A673 (cell line): ENCODE results near the gene BATF3. TPM values are rescaled to one million over a fixed set of nuclear protein-coding genes. Genes with fewer than 3 reads are reported as not detected.
A peak's percentile ranks its signal among the peaks of the same experiment; 100 is the strongest.

Source experiments
- Bru-seq: library from RNA; stranded (reverse); fragments of 400-500 nt; gene quantifications from one replicate; lab custom pipeline; 2021; lab: Mats Ljungman, UMichigan
- BruChase-seq, 2 experiments: library from RNA; stranded (reverse); fragments of 400-500 nt; gene quantifications; one replicate each; lab custom pipeline; 2021; lab: Mats Ljungman, UMichigan
- BruUV-seq: library from RNA; stranded (reverse); fragments of 400-500 nt; replicated peaks from 2 replicates; lab custom pipeline; 2021; lab: Mats Ljungman, UMichigan
- CTCF ChIA-PET: fragments of 300-600 bp; sonication (Branson Sonifier 250); formaldehyde crosslinking; loops from one replicate; lab custom pipeline; 2022; ENCODE audit warnings: antibody characterized with exemption; lab: Charles Lee
- POLR2A ChIA-PET: fragments of 300-600 bp; sonication (Branson Sonifier 250); formaldehyde crosslinking; loops from one replicate; lab custom pipeline; 2022; ENCODE audit warnings: antibody characterized with exemption; ENCODE audit not compliant: low non-redundant PET; lab: Charles Lee
- DNase-seq: peaks from one replicate; pipeline ENCODE4 v3.0.0-alpha.2; 2015; ENCODE audit warnings: low spot score
- H3K27ac ChIP-seq: fragments of 200-600 bp; sonication (generic); 2 replicates; pipeline ENCODE4 v1.5.1; 2016; ENCODE audit warnings: mixed run types, low read depth, mild to moderate bottlenecking, mixed read lengths, antibody characterized with exemption, low read length; ENCODE audit not compliant: poor library complexity, severe bottlenecking
- H3K27me3 ChIP-seq: fragments of 200-600 bp; sonication (generic); replicated peaks from 2 replicates; pipeline ENCODE4 v1.6.1; 2017; ENCODE audit warnings: mixed run types, low read depth, mild to moderate bottlenecking, mixed read lengths, antibody characterized with exemption, low read length; ENCODE audit not compliant: insufficient read depth, poor library complexity
- H3K36me3 ChIP-seq: fragments of 200-600 bp; sonication (generic); 2 replicates; pipeline ENCODE4 v1.6.1; 2016; ENCODE audit warnings: mixed run types, mild to moderate bottlenecking, mixed read lengths, antibody characterized with exemption, low read length; ENCODE audit not compliant: insufficient read depth, poor library complexity, severe bottlenecking
- H3K4me1 ChIP-seq: fragments of 200-600 bp; sonication (generic); 2 replicates; pipeline ENCODE4 v1.6.1; 2017; ENCODE audit warnings: mixed run types, mild to moderate bottlenecking, mixed read lengths, antibody characterized with exemption, low read length; ENCODE audit not compliant: insufficient read depth, poor library complexity, severe bottlenecking
- H3K4me3 ChIP-seq: fragments of 200-600 bp; sonication (generic); 2 replicates; pipeline ENCODE4 v1.5.1; 2016; ENCODE audit warnings: low read depth, mixed run types, mild to moderate bottlenecking, mixed read lengths, low read length; ENCODE audit not compliant: poor library complexity, severe bottlenecking
- H3K9me3 ChIP-seq: fragments of 200-600 bp; sonication (generic); 2 replicates; pipeline ENCODE4 v1.6.1; 2016; ENCODE audit warnings: mixed run types, low read depth, mild to moderate bottlenecking, mixed read lengths, antibody characterized with exemption, low read length; ENCODE audit not compliant: poor library complexity, severe bottlenecking
- EZH2 ChIP-seq: fragments of 200-600 bp; sonication (generic); IDR thresholded peaks from 2 replicates; pipeline ENCODE4 v1.6.1; 2017; ENCODE audit warnings: borderline replicate concordance, low read depth, mild to moderate bottlenecking, mixed read lengths, antibody characterized with exemption, low read length; ENCODE audit not compliant: poor library complexity, severe bottlenecking
- intact Hi-C: fragments of 100-400 bp; cut with micrococcal nuclease; formaldehyde crosslinking; loops from one replicate; pipeline ENCODE4 v1.10.0; 2022; ENCODE audit not compliant: unreplicated experiment
- long read RNA-seq: library from polyadenylated mRNA; stranded (forward); transcript quantifications from one replicate; pipeline ENCODE4 v2.0.0, GENCODE V29; 2022
- total RNA-seq: library from RNA; stranded (reverse); gene quantifications from 2 replicates; pipeline ENCODE4 v1.2.3, GENCODE V29; 2021
- TF ChIP-seq, protein P1 (sequence below): fragments of 300-800, 200-600 bp; sonication (generic); conservative IDR thresholded peaks from 2 replicates; pipeline ENCODE4 v1.5.1; 2017; ENCODE audit warnings: low read depth, mild to moderate bottlenecking, antibody characterized with exemption, low read length, moderate library complexity, mixed read lengths

The BATF3 gene, protein sequence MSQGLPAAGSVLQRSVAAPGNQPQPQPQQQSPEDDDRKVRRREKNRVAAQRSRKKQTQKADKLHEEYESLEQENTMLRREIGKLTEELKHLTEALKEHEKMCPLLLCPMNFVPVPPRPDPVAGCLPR
- 4.1 and 6.9 TPM in 2 replicates for total RNA-seq
- percentile 38 among the genes with signal in this experiment for Bru-seq, nascent RNA
- percentile 46 among the genes with signal in this experiment for BruChase-seq, experiment 1, labeled RNA remaining after a 2-hour chase
- BruChase-seq, experiment 2, labeled RNA remaining after a 6-hour chase, result percentile 42 among the genes with signal in this experiment
- long read RNA-seq, partial matches to known transcripts, result 0 of 3 reads
- long read RNA-seq, other reads (novel, unspliced or antisense), result 0 of 3 reads

- POLR2A ChIA-PET, result no interaction called here
- CTCF ChIA-PET, result interaction anchor here (0.6 to 1.0 kb wide), 2 partner anchors 9 to 35 kb away, joined by 3 to 4 read pairs; no protein-coding TSS in a partner anchor
- H3K27me3 ChIP-seq, result peaks cover 28% of the 10 kb centered on the region
Measured at GRCh38 chr1:212699625-212700222, at the start of gene BATF3. TSS of gene BATF3 (minus strand) at chr1:212699840. CDS start at chr1:212699762, 78 bp downstream.

GRCh38 chr1:212746546-212746945 lies 46.9 kb upstream of the BATF3 start:
- CTCF ChIA-PET, result no interaction called here
- TF ChIP-seq, protein P1, sequence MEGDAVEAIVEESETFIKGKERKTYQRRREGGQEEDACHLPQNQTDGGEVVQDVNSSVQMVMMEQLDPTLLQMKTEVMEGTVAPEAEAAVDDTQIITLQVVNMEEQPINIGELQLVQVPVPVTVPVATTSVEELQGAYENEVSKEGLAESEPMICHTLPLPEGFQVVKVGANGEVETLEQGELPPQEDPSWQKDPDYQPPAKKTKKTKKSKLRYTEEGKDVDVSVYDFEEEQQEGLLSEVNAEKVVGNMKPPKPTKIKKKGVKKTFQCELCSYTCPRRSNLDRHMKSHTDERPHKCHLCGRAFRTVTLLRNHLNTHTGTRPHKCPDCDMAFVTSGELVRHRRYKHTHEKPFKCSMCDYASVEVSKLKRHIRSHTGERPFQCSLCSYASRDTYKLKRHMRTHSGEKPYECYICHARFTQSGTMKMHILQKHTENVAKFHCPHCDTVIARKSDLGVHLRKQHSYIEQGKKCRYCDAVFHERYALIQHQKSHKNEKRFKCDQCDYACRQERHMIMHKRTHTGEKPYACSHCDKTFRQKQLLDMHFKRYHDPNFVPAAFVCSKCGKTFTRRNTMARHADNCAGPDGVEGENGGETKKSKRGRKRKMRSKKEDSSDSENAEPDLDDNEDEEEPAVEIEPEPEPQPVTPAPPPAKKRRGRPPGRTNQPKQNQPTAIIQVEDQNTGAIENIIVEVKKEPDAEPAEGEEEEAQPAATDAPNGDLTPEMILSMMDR, result no peak
- no peak for TF ChIP-seq EZH2

More at GRCh38 chr1:212699625-212700222, at the start of gene BATF3:
- intact Hi-C loops, result no loop called here
- Histone ChIP-seq H3K9me3 (no peaks in the 10 kb centered on the region), H3K4me1 (peaks cover 18% of the 10 kb centered on the region), H3K36me3 (no peaks in the 10 kb centered on the region), H3K4me3 (peak within 1 kb of the TSS; percentile 49), H3K27ac (no peak within 1 kb of the TSS)
- DNase-seq, result peak; percentile 65
- no TSS peak for BruUV-seq
- TF ChIP-seq, protein P1, result no peak
- no peak for TF ChIP-seq EZH2

DNA sequence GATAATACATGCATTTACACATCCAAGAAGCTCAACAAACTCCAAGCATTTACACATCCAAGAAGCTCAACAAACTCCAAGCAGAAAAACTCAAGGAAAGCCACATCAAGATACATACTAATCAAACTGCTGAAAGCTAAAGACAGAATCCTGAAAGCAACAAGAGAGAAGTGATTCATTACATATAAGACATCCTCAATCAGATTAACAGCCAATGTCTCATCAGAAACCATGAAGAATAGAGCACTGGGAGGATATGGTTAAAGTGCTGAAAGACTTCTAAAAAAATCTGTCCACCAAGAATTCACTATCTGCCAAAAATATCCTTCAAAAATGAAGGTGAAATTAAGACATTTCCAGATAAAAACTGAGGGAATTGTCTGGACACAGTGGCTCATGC lies 45.7 kb upstream of the BATF3 start:
- peaks cover 4% of the 10 kb centered on the region for H3K4me1 ChIP-seq
- no peak for TF ChIP-seq EZH2
- TF ChIP-seq, protein P1, result no peak
- intact Hi-C loops, result no loop called here
- no peak for DNase-seq
- H3K9me3 ChIP-seq, result no peaks in the 10 kb centered on the region
- no peak overlapping the region for H3K27ac ChIP-seq
- H3K27me3 ChIP-seq, result no peaks in the 10 kb centered on the region
- CTCF ChIA-PET, result no interaction called here
- no peaks in the 10 kb centered on the region for H3K36me3 ChIP-seq
- BruUV-seq, result no TSS peak
- H3K4me3 ChIP-seq, result no peak overlapping the region
- POLR2A ChIA-PET, result no interaction called here

More at GRCh38 chr1:212746546-212746945, 46.9 kb upstream of the BATF3 start:
- Histone ChIP-seq H3K27ac (no peak overlapping the region), H3K36me3 (no peaks in the 10 kb centered on the region), H3K4me3 (no peak overlapping the region), H3K9me3 (no peaks in the 10 kb centered on the region), H3K4me1 (peaks cover 4% of the 10 kb centered on the region), H3K27me3 (no peaks in the 10 kb centered on the region)
- POLR2A ChIA-PET, result no interaction called here
- intact Hi-C loops, result no loop called here
- no TSS peak for BruUV-seq
- no peak for DNase-seq
